ENCODE measurements around the gene ERC2.
A peak's percentile ranks its signal among the peaks of the same experiment; 100 is the strongest.

The ERC2 gene

DNA sequence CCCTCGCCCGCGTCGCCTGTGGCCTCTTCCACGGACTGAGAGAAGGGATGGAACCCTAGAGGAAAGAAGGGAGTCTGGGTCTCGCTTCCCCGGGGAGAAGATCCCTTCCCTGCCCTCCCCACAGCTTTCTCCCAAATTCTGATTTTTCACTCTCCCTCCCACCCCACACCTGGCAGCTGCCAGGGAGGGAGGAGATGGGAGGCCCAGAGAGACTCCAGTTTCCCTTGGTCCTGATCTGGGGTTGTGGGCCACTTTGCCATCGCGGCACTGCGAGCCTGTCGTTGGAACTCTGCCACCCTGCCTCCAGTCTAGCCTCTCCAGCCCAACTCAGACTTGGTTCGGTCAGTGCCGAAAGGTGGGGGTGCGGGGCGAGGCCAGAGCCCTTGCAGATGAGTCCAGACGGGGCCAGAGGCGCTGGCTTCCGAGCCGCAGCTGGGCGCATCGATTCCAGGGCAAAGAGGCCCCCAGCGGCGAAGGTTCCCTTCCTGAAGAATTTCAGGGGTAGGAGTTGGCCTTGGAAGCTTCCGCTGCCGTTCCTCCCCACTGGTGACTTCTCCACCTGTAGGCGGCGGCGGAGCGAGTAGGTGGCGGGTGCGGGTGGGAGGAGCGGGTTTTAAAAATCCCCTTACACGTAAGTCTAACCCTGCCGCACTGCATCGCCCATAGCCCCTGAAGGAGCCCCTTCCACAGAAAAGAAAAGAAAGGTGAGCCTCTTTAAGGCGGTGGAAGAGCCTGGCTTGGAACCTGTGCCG, 986.3 kb downstream of the ERC2 start:
- H3K4me3 ChIP-seq (ENCODE audit: low read length): peak overlapping the region; percentile 82
- peaks cover 3% of the 10 kb centered on the region; the same call in 1 of the 2 replicates for H3K4me1 ChIP-seq (ENCODE audit: insufficient read depth, low read length)
- no peak overlapping the region for H3K9ac ChIP-seq (ENCODE audit: low read depth, low read length)
- peaks cover 7% of the 10 kb centered on the region; the same call in 1 of the 2 replicates for H3K9me3 ChIP-seq (ENCODE audit: insufficient read depth, low read depth, low read length)
- H3K36me3 ChIP-seq (ENCODE audit: insufficient read depth, low read depth, low read length): no peaks in the 10 kb centered on the region; the same call in 1 of the 2 replicates
- H3K27me3 ChIP-seq (ENCODE audit: insufficient read depth, low read length): peaks cover 97% of the 10 kb centered on the region
- no peak overlapping the region for H3K27ac ChIP-seq (ENCODE audit: low read length)

DNA sequence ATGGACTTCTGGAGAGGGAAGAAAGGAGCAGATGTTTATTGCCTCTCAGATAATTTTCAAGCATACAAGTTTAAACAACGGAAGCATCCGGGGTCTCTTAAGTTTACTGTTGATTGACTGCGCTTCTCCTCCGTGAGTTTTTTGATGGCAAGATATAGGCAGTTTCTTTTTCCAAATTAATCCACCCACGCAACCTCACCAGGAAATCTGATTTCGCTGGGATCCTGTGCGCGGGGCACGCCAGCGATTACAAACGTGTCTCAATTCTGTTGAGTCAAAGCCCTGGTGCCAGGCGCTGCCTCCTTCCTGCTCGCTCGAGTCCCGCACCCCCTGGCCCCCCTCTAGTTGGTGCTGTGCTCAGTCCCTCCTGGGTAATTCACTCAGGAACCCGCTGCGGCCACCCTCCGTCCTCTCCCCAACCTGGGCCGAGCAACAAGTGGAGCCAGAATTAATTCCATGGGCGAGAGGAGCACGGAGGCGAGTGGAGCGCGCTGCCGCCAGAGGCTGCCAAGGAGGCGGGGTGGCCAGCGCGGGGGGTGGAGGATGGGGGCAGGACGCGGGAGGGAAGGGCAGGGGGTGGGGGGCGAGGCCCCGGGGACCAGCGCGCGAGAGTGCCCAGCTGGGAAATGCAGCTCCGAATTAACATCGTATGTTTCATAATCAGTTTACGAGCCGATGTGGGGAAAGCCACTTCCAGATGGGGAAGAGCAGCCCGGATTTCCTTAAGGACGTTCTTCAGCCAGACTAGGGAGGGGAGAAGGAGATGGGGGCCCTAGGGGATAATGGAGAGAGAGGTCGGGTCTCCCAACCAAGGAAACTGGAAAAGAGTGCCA, 987.1 kb downstream of the ERC2 start:
- no peak overlapping the region for H3K27ac ChIP-seq (ENCODE audit: low read length)
- no peak overlapping the region for H3K9ac ChIP-seq (ENCODE audit: low read depth, low read length)
- H3K4me3 ChIP-seq (ENCODE audit: low read length): peak overlapping the region; percentile 82
- H3K9me3 ChIP-seq (ENCODE audit: insufficient read depth, low read depth, low read length): peaks cover 7% of the 10 kb centered on the region; the same call in 1 of the 2 replicates
- no peaks in the 10 kb centered on the region; the same call in 1 of the 2 replicates for H3K36me3 ChIP-seq (ENCODE audit: insufficient read depth, low read depth, low read length)
- peaks cover 96% of the 10 kb centered on the region for H3K27me3 ChIP-seq (ENCODE audit: insufficient read depth, low read length)
- H3K4me1 ChIP-seq (ENCODE audit: insufficient read depth, low read length): peaks cover 3% of the 10 kb centered on the region; the same call in 1 of the 2 replicates

DNA sequence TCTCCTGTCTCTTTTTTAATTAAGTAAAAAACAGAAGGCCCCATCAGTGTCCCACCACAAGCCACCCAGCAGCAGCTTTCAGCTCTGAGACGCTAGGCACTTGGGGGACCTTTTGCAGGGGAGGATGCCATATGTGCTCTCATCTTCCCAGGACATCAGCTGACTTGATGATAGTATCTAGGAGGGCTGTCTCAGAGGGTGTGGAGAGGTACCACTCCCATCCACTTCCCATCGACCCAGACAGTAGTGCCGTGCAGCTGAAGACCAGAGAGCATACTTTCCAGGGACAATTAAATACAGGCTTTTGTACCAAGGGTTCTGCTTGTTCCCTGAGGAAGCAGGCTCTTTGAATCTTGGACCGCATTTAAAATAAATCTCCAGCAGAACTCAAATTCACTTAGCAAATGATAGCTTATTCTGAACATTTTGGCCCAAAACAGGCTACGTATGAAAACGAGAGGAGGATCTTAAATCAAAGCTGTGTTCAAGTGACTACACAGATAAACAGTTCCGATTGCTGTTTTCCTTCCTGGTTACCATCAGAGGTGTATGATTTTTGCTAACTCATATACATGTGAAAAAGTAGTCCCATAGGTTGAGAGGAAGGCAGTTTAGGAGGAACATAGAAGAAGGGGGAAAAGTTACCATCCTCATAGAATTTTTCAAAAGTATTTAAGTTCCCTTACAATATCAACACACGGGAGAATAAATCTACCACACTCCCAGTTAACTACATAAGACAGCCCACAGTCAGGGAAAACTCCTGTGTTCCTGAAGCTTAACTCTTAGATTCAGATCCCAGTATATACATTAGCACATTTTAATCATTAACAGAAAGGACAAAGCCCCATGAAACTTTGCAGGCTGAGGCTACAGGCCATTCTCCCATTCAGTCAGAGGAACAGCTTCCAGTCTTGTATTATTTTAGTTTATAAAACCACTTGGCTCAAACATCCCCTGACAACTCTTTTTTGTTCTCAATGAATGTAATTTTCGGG, 990.7 kb downstream of the ERC2 start:
- Histone ChIP-seq H3K9me3 (ENCODE audit: insufficient read depth, low read depth, low read length) (no peaks in the 10 kb centered on the region), H3K36me3 (ENCODE audit: insufficient read depth, low read depth, low read length) (no peaks in the 10 kb centered on the region; the same call in 1 of the 2 replicates), H3K27ac (ENCODE audit: low read length) (no peak overlapping the region), H3K4me3 (ENCODE audit: low read length) (no peak overlapping the region), H3K4me1 (ENCODE audit: insufficient read depth, low read length) (peaks cover 3% of the 10 kb centered on the region; the same call in 1 of the 2 replicates), H3K27me3 (ENCODE audit: insufficient read depth, low read length) (peaks cover 84% of the 10 kb centered on the region), H3K9ac (ENCODE audit: low read depth, low read length) (no peak overlapping the region)

DNA sequence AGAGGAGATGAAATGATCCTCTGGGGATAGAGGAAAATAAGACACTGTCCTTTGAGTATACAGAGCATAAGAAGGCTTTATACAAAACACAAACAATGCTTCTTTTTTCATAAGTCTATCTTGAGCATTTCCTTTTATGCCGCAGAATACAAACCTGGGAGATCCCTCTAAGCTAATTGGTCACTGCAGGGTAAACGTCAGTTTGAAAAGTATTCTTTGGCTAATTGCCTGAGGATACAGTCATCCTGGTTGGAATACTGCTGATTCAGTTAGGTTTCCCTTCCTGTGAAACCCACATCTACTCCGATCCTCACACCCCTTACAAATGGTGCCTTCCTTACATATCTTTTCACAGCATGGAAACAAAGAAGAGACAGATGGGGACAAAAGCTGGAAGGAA, 991.8 kb downstream of the ERC2 start:
- no peaks in the 10 kb centered on the region; the same call in 1 of the 2 replicates for H3K36me3 ChIP-seq (ENCODE audit: insufficient read depth, low read depth, low read length)
- H3K9me3 ChIP-seq (ENCODE audit: insufficient read depth, low read depth, low read length): no peaks in the 10 kb centered on the region
- no peak overlapping the region for H3K9ac ChIP-seq (ENCODE audit: low read depth, low read length)
- H3K27ac ChIP-seq (ENCODE audit: low read length): no peak overlapping the region
- H3K4me3 ChIP-seq (ENCODE audit: low read length): no peak overlapping the region
- peaks cover 77% of the 10 kb centered on the region for H3K27me3 ChIP-seq (ENCODE audit: insufficient read depth, low read length)
- H3K4me1 ChIP-seq (ENCODE audit: insufficient read depth, low read length): peaks cover 3% of the 10 kb centered on the region; the same call in 1 of the 2 replicates

DNA sequence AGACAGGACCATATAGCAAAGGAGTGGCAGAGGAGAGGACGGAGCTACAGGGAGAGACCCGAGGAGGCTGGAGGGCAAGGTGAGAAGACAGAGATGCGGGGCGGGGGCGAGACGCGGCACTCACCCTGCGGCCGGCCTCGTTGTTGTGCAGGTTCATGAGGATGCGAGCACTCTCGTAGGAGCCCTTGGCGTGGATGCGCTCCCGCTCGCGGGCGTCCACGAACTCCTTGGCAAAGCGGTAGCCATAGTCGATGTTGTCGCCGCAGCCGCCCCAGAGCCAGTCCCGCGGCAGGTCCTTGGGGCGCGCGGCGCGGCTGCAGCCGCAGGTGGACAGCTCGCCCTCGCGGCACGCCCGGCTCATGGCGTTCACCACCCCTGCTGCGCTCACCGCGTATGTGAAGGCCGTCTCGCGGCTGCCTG, 994.0 kb downstream of the ERC2 start:
- H3K4me1 ChIP-seq (ENCODE audit: insufficient read depth, low read length): no peaks in the 10 kb centered on the region
- H3K9ac ChIP-seq (ENCODE audit: low read depth, low read length): no peak overlapping the region
- no peaks in the 10 kb centered on the region for H3K9me3 ChIP-seq (ENCODE audit: insufficient read depth, low read depth, low read length)
- H3K27ac ChIP-seq (ENCODE audit: low read length): no peak overlapping the region
- H3K27me3 ChIP-seq (ENCODE audit: insufficient read depth, low read length): peaks cover 54% of the 10 kb centered on the region
- peak overlapping the region; percentile 43; the same call in 1 of the 2 replicates for H3K4me3 ChIP-seq (ENCODE audit: low read length)
- H3K36me3 ChIP-seq (ENCODE audit: insufficient read depth, low read depth, low read length): no peaks in the 10 kb centered on the region; the same call in 1 of the 2 replicates

DNA sequence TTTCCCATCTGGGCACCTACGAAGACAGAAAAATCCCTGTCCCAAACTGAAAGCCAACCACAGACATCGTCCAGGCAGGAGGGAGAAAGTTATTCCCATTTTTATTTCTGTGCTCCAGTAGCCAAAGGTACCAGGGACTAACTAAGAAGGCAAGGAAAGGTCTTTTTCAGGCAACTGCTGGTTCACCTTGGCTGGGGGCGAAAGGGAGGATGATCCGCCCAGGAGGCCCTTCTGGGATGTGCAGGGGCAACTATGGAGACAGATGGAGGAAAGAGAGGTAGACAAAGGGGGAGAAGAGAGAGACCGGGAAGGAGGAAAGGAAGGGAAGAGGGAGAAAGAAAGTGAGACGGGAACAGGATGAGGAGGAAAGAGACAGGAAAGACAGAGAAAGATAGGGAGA, 994.5 kb downstream of the ERC2 start:
- no peaks in the 10 kb centered on the region; the same call in 1 of the 2 replicates for H3K36me3 ChIP-seq (ENCODE audit: insufficient read depth, low read depth, low read length)
- H3K4me1 ChIP-seq (ENCODE audit: insufficient read depth, low read length): peaks cover under 1% of the 10 kb centered on the region; the same call in 1 of the 2 replicates
- H3K9ac ChIP-seq (ENCODE audit: low read depth, low read length): no peak overlapping the region
- peaks cover 49% of the 10 kb centered on the region; the same call in 1 of the 2 replicates for H3K27me3 ChIP-seq (ENCODE audit: insufficient read depth, low read length)
- H3K27ac ChIP-seq (ENCODE audit: low read length): no peak overlapping the region
- no peaks in the 10 kb centered on the region for H3K9me3 ChIP-seq (ENCODE audit: insufficient read depth, low read depth, low read length)
- peak overlapping the region; percentile 43; the same call in 1 of the 2 replicates for H3K4me3 ChIP-seq (ENCODE audit: low read length)

DNA sequence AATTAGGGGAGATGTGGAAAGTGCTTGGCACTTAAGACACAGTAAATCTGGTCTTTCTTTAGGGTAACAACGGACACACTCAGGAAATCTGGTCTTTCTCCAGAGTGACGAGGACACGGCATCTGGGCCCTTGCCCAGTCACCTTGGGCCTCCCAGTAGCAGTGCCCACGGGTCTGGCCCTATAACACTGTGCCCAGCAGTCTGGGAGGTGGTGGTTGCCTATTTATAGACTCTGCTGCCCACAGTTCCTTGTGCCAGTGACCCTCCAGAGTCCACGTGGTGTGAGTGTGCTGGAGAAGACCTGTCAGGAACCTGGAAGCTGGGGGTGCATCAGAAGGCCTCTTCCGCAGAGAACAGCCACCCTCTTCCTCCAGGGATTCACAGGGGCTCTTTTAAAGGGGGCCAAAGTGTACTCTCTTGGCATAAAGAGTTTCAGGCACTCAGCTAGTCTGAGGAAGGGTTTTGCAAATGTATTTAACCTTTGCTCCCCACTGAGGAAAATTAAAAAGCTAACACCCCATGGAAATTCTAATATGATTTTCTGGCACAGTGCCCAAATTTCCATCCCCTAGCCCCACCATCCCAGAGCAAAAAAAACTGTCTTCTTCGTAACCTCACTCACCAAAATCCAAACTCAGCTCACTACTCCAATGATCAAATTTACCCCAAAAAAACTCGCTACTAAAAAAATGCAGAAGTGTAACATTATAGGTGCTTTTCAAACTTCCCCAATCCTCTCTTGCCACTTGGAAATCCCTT, 996.6 kb downstream of the ERC2 start:
- Histone ChIP-seq H3K9ac (ENCODE audit: low read depth, low read length) (no peak overlapping the region), H3K27ac (ENCODE audit: low read length) (no peak overlapping the region), H3K9me3 (ENCODE audit: insufficient read depth, low read depth, low read length) (no peaks in the 10 kb centered on the region), H3K4me1 (ENCODE audit: insufficient read depth, low read length) (peaks cover 2% of the 10 kb centered on the region; the same call in 1 of the 2 replicates), H3K27me3 (ENCODE audit: insufficient read depth, low read length) (peaks cover 30% of the 10 kb centered on the region; the same call in 1 of the 2 replicates), H3K36me3 (ENCODE audit: insufficient read depth, low read depth, low read length) (no peaks in the 10 kb centered on the region), H3K4me3 (ENCODE audit: low read length) (no peak overlapping the region)

DNA sequence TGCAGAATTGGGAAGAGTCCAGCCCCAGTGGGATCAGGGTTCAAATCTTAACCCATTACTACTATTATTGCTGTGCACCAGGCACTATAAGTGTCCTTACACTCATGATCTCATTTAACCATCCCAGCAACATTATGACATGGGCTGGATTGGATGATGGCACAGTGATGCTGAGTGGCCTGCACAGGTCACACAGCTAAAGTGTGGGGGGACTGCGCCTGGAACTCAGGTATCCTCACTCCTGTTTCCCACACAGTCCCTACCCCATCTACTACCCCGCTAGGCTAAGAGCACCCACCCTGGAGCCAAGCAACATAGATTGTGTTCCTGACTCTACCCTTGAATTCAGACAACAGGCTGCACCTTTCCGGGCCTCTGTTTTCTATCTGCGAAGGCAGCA, 997.2 kb downstream of the ERC2 start:
- H3K36me3 ChIP-seq (ENCODE audit: insufficient read depth, low read depth, low read length): no peaks in the 10 kb centered on the region

DNA sequence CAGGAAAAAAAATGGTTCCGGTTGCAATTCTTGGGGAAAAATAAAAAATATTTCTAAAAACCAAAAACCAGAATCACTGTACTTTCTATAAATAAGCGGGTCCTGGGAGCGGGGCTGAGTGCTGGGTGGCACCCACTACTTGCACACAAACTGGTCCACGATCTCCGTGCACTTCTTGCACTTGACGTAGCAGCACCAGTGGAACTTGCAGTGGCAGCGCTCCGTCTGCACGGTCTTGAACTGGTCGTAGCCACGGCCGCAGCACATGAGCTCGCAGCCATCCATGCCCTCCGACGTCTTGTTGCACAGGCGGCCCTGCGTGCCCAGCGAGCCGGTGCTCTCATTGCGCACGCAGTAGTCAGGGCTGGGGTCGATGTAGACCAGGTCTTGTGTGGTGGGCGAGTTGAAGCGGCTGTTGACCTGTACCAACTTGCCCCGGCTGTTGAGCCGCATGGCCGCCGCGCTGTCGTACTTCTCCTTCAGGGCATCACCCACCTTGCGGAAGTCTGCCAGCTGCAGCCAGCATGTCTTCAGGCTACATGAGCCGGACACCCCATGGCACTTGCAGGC, 998.2 kb downstream of the ERC2 start:
- no peak overlapping the region for H3K9ac ChIP-seq (ENCODE audit: low read depth, low read length)
- H3K27ac ChIP-seq (ENCODE audit: low read length): no peak overlapping the region
- H3K27me3 ChIP-seq (ENCODE audit: insufficient read depth, low read length): peaks cover 21% of the 10 kb centered on the region; the same call in 1 of the 2 replicates
- no peaks in the 10 kb centered on the region for H3K9me3 ChIP-seq (ENCODE audit: insufficient read depth, low read depth, low read length)
- peaks cover 2% of the 10 kb centered on the region; the same call in 1 of the 2 replicates for H3K4me1 ChIP-seq (ENCODE audit: insufficient read depth, low read length)
- no peak overlapping the region for H3K4me3 ChIP-seq (ENCODE audit: low read length)
- no peaks in the 10 kb centered on the region for H3K36me3 ChIP-seq (ENCODE audit: insufficient read depth, low read depth, low read length)

More for the DNA sequence above, 997.2 kb downstream of the ERC2 start:
- no peak overlapping the region for H3K27ac ChIP-seq (ENCODE audit: low read length)
- no peaks in the 10 kb centered on the region for H3K9me3 ChIP-seq (ENCODE audit: insufficient read depth, low read depth, low read length)
- H3K27me3 ChIP-seq (ENCODE audit: insufficient read depth, low read length): peaks cover 25% of the 10 kb centered on the region; the same call in 1 of the 2 replicates
- H3K4me3 ChIP-seq (ENCODE audit: low read length): no peak overlapping the region
- H3K4me1 ChIP-seq (ENCODE audit: insufficient read depth, low read length): peaks cover 2% of the 10 kb centered on the region; the same call in 1 of the 2 replicates
- no peak overlapping the region for H3K9ac ChIP-seq (ENCODE audit: low read depth, low read length)

DNA sequence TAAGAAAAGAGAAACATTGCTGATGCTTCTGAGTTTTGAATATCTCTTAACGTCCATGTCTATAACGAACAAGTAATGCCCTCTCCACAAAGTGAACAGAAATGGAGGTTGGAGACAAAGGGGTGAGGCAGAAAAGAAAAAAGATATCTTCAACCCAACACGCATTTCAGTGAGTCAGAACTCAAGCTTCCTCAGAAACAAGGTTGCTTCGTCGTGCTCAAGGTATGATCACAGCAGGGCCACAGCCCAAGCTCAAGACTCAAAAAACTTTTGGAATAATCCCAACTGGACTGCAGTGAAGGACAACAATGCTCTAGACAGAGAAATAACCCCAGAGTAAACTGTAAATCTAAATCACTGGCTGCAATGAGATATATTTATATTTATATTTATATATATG, 1000.0 kb downstream of the ERC2 start:
- Histone ChIP-seq H3K36me3 (ENCODE audit: insufficient read depth, low read depth, low read length) (no peaks in the 10 kb centered on the region), H3K27ac (ENCODE audit: low read length) (no peak overlapping the region), H3K27me3 (ENCODE audit: insufficient read depth, low read length) (peaks cover 10% of the 10 kb centered on the region; the same call in 1 of the 2 replicates), H3K4me3 (ENCODE audit: low read length) (no peak overlapping the region), H3K4me1 (ENCODE audit: insufficient read depth, low read length) (peaks cover 2% of the 10 kb centered on the region; the same call in 1 of the 2 replicates), H3K9ac (ENCODE audit: low read depth, low read length) (no peak overlapping the region), H3K9me3 (ENCODE audit: insufficient read depth, low read depth, low read length) (no peaks in the 10 kb centered on the region)

Data from iPS-20b (cell line).